Cardiac muscle cell (in vitro differentiated cells and primary cell): Measurements from ENCODE around the gene GNPNAT1. TPM values are rescaled to one million over a fixed set of nuclear protein-coding genes. Genes with fewer than 3 reads are reported as not detected.

ENCODE experiments used
- DNase-seq, 2 donors: peaks; one replicate each; pipeline versions ENCODE4 v3.0.0 to v3.0.0-alpha.2; 2010 to 2017; ENCODE audit warnings: low read depth in 1 of 2, low spot score in 1 of 2
- H3K27ac ChIP-seq: fragments of 200-600 bp; sonication (generic); 2 replicates; pipeline ENCODE4 v1.5.1; 2016
- H3K27me3 ChIP-seq: fragments of 200-600 bp; sonication (generic); 2 replicates; pipeline ENCODE4 v1.6.0; 2016; ENCODE audit warnings: control low read depth
- H3K36me3 ChIP-seq: fragments of 200-600 bp; sonication (generic); 2 replicates; pipeline ENCODE4 v1.5.1; 2016; ENCODE audit warnings: control low read depth
- H3K4me1 ChIP-seq: fragments of 200-600 bp; sonication (generic); 2 replicates; pipeline ENCODE4 v1.8.1; 2017; ENCODE audit warnings: low read depth, mild to moderate bottlenecking, mixed run types
- H3K4me3 ChIP-seq: fragments of 200-600 bp; sonication (generic); 2 replicates; pipeline ENCODE4 v1.5.1; 2016; ENCODE audit warnings: mild to moderate bottlenecking
- H3K9me3 ChIP-seq: fragments of 200-600 bp; sonication (generic); 2 replicates; pipeline ENCODE4 v1.5.1; 2017; ENCODE audit warnings: low read depth, mild to moderate bottlenecking, control low read depth
- CTCF ChIP-seq: IDR thresholded peaks from 2 replicates; pipeline ENCODE4 v1.5.1; 2012; ENCODE audit warnings: low read depth, mild to moderate bottlenecking, low read length
- polyA plus RNA-seq: library from polyadenylated mRNA; unstranded; fragments of >200 nt; fragmentation: Nextera tagmentation; extraction: Ambion mirVana; gene quantifications from 2 replicates; pipeline ENCODE4 v1.2.1, GENCODE V29; 2016
- total RNA-seq: library from RNA; depleted of rRNA; stranded (reverse); fragments of >200 nt; gene quantifications from 2 replicates; pipeline ENCODE4 v1.2.3, GENCODE V29; 2016

The GNPNAT1 gene
- total and polyA plus RNA-seq, 2 experiments from 2014 or later, result 9.6 to 14.2 TPM

- Histone ChIP-seq H3K4me3 (no peak overlapping the region), H3K36me3 (no peaks in the 10 kb centered on the region), H3K4me1 (peaks cover 19% of the 10 kb centered on the region), H3K9me3 (no peaks in the 10 kb centered on the region), H3K27me3 (no peaks in the 10 kb centered on the region), H3K27ac (no peak overlapping the region)
- DNase-seq, result no peak
- no peak for TF ChIP-seq CTCF
These were observed 53.0 kb downstream of the GNPNAT1 start for GRCh38 chr14:52738409-52738808.

- Histone ChIP-seq H3K9me3 (no peaks in the 10 kb centered on the region), H3K4me3 (no peak overlapping the region), H3K27me3 (no peaks in the 10 kb centered on the region), H3K4me1 (peaks cover 21% of the 10 kb centered on the region), H3K27ac (peak overlapping the region; percentile 32), H3K36me3 (no peaks in the 10 kb centered on the region)
- TF ChIP-seq CTCF, result no peak
- no peak for DNase-seq
These were observed 55.4 kb downstream of the GNPNAT1 start for GRCh38 chr14:52735921-52736489.

GRCh38 chr14:52733824-52734223, 57.6 kb downstream of the GNPNAT1 start:
- no peak for TF ChIP-seq CTCF
- Histone ChIP-seq H3K27ac (no peak overlapping the region), H3K27me3 (no peaks in the 10 kb centered on the region), H3K4me3 (no peak overlapping the region), H3K36me3 (no peaks in the 10 kb centered on the region), H3K4me1 (peaks cover 26% of the 10 kb centered on the region), H3K9me3 (no peaks in the 10 kb centered on the region)
- DNase-seq, result no peak

- H3K4me1 ChIP-seq, result peaks cover 12% of the 10 kb centered on the region
- H3K4me3 ChIP-seq, result peak overlapping the region; percentile 79
- H3K36me3 ChIP-seq, result peaks cover 20% of the 10 kb centered on the region
- DNase-seq, result peak in 1 of 2 donors; percentile 24
- H3K27ac ChIP-seq, result peak overlapping the region; percentile 86
- H3K27me3 ChIP-seq, result no peaks in the 10 kb centered on the region
- no peaks in the 10 kb centered on the region for H3K9me3 ChIP-seq
- no peak for TF ChIP-seq CTCF
These were observed 60.7 kb downstream of the GNPNAT1 start for GRCh38 chr14:52730709-52731111.

- Histone ChIP-seq H3K4me1 (peaks cover 8% of the 10 kb centered on the region), H3K27me3 (no peaks in the 10 kb centered on the region), H3K4me3 (peak within 1 kb of the TSS; percentile 79), H3K36me3 (peaks cover 26% of the 10 kb centered on the region), H3K27ac (peak within 1 kb of the TSS; percentile 86), H3K9me3 (no peaks in the 10 kb centered on the region)
- peak; percentile 99 for DNase-seq
- TF ChIP-seq CTCF, result no peak
These were observed 61.3 kb downstream of the GNPNAT1 start, which contains the start of gene STYX for GRCh38 chr14:52729925-52730708. Gene STYX, plus strand, starts transcription at chr14:52730166. Its CDS starts 309 bp downstream, at chr14:52730475.
